CD4-positive, CD25-positive, alpha-beta regulatory T cell (primary cell): ENCODE data around the gene NEFH. TPM values are rescaled to one million over a fixed set of nuclear protein-coding genes. Genes with fewer than 3 reads are reported as not detected.

ENCODE experiments used
- ATAC-seq, 2 donors: fragments of 150-1000 bp; cut with Tn5 transposase; one replicate each; pipeline ENCODE4 v1.10.0; 2021; ENCODE audit warnings: low read depth in 2 of 2, moderate number of reproducible peaks in 2 of 2, moderate library complexity in 1 of 2
- DNase-seq, 3 donors: peaks; one replicate each; pipeline versions ENCODE4 v3.0.0 to v3.0.0-alpha.2; 2012 to 2022; ENCODE audit warnings: mixed read lengths in 1 of 3
- H3K27ac ChIP-seq: one replicate; pipeline ENCODE4 v1.7.0; 2013; ENCODE audit warnings: mild to moderate bottlenecking, low read length; ENCODE audit not compliant: insufficient read depth, poor library complexity, severe bottlenecking
- H3K27me3 ChIP-seq: one replicate; pipeline ENCODE4 v1.7.0; 2013; ENCODE audit warnings: low read length; ENCODE audit not compliant: control insufficient read depth, insufficient read depth
- H3K36me3 ChIP-seq: one replicate; pipeline ENCODE4 v1.7.0; 2013; ENCODE audit warnings: mild to moderate bottlenecking, low read length, moderate library complexity; ENCODE audit not compliant: control insufficient read depth, insufficient read depth
- H3K4me1 ChIP-seq: 2 replicates; pipeline ENCODE4 v1.7.0; 2013; ENCODE audit warnings: mild to moderate bottlenecking, low read length; ENCODE audit not compliant: insufficient read depth, control insufficient read depth, poor library complexity, severe bottlenecking
- H3K4me3 ChIP-seq: one replicate; pipeline ENCODE4 v1.7.0; 2013; ENCODE audit warnings: low read depth, mild to moderate bottlenecking, low read length, moderate library complexity
- H3K9me3 ChIP-seq, 2 experiments: 1 replicate in 1 of 2; 2 replicates in 1 of 2; pipeline ENCODE4 v1.7.0; 2013; ENCODE audit warnings: low read length in 2 of 2, mild to moderate bottlenecking in 1 of 2, moderate library complexity in 1 of 2; ENCODE audit not compliant: control insufficient read depth in 2 of 2
- H3K27ac Mint-ChIP-seq, 3 donors: one replicate each; pipeline ENCODE4 v1.8.0; 2020 to 2022; ENCODE audit warnings: mild to moderate bottlenecking in 3 of 3, mixed read lengths in 3 of 3, moderate library complexity in 2 of 3
- H3K27me3 Mint-ChIP-seq: one replicate; pipeline ENCODE4 v1.8.0; 2022; ENCODE audit warnings: mild to moderate bottlenecking, mixed read lengths
- H3K36me3 Mint-ChIP-seq: one replicate; pipeline ENCODE4 v1.8.0; 2020; ENCODE audit warnings: mixed read lengths
- H3K4me1 Mint-ChIP-seq, 4 donors: one replicate each; pipeline ENCODE4 v1.8.0; 2020 to 2022; ENCODE audit warnings: mixed read lengths in 4 of 4, mild to moderate bottlenecking in 1 of 4
- H3K4me3 Mint-ChIP-seq, 4 donors: one replicate each; pipeline ENCODE4 v1.8.0; 2020 to 2022; ENCODE audit warnings: mild to moderate bottlenecking in 4 of 4, mixed read lengths in 4 of 4, moderate library complexity in 3 of 4
- H3K9me3 Mint-ChIP-seq, 7 donors: one replicate each; pipeline ENCODE4 v1.8.0; 2020 to 2022; ENCODE audit warnings: mixed read lengths in 7 of 7, mild to moderate bottlenecking in 3 of 7, moderate library complexity in 2 of 7
- polyA plus RNA-seq, 4 donors: library from polyadenylated mRNA; unstranded; fragments of 300-500 nt; fragmentation: Illumina TruSeq; gene quantifications; one replicate each; pipeline ENCODE4 v1.2.3, GENCODE V29; 2021
- total RNA-seq: library from RNA; stranded (reverse); gene quantifications from one replicate; pipeline ENCODE4 v1.2.3, GENCODE V29; 2022

The NEFH gene
- total and polyA plus RNA-seq, 5 donors from 2014 or later, result 0.08 to 0.49 (median 0.30) TPM

DNA sequence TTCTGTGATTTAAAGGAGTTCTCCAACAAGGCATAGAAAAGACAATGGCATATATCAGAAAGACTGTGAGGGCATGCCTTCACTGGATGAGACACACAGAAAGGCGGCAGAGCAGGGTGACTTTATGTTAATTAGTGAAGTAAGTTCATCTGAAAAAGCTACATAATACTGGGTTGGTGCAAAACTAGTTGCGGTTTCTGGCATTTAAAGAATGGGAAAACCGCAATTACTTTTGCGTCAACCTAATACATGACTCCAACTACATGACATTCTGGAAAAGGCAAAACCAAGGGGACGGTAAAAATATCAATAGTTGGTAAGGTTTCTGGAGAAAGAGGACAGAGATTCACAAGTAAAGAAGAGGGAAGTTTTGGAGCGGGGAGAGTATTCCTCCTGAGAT lies 36.6 kb upstream of the NEFH start:
- Mint-ChIP-seq H3K36me3 (no peaks in the 10 kb centered on the region), H3K27ac (no peak overlapping the region), H3K9me3 (no peaks in the 10 kb centered on the region), H3K27me3 (peaks cover 20% of the 10 kb centered on the region), H3K4me1 (no peaks in the 10 kb centered on the region), H3K4me3 (no peak overlapping the region)
- H3K36me3 ChIP-seq, result no peaks in the 10 kb centered on the region
- H3K27me3 ChIP-seq, result peaks cover 2% of the 10 kb centered on the region
- no peak overlapping the region for H3K4me3 ChIP-seq
- no peak overlapping the region for H3K27ac ChIP-seq
- no peak for DNase-seq
- no peak for ATAC-seq
- H3K4me1 ChIP-seq, result no peaks in the 10 kb centered on the region
- H3K9me3 ChIP-seq, result no peaks in the 10 kb centered on the region

DNA sequence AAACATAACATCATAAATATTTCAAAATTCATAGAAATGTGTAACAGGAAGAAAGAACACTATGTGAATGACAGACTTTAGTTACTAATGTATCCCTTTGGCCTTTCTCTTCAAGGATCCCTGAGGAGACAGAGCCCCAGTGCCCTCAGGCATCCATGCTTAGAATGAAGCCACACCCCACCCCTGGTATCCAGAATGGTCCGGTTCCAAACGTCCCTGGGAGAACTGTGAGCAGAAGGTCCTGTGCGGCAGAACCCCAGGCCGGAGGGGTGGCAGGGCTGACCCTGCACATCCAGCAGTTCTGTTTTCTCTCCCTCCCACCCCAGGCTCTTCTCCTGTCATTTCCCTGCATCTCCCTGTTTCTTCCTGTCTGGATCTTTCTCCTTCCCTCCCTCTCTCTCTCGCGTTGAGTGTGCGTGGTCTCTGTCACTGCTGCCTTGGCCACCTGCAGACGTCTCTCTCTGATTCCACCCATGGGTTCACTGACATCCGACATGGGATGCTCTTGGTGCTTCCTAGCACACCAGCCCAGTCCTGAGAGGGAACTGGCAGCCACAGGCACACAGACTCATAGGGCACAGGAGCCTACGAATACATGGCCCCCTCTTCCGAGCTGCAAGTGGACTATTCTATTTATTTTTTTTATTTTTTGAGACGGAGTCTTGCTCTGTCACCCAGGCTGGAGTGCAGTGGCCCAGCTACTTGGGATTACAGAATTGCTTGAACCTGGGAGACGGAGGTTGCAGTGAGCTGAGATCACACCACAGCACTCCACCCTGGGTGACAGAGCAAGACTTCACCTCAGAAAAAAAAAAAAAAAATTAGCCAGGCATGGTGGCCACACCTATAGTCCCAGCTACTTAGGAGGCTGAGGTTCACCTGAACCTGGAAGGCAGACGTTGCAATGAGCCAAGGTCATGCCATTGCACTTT lies 35.9 kb upstream of the NEFH start:
- H3K36me3 Mint-ChIP-seq, result no peaks in the 10 kb centered on the region
- Histone ChIP-seq H3K27ac (no peak overlapping the region), H3K4me3 (no peak overlapping the region), H3K4me1 (no peaks in the 10 kb centered on the region), H3K36me3 (no peaks in the 10 kb centered on the region), H3K9me3 (no peaks in the 10 kb centered on the region), H3K27me3 (peaks cover 2% of the 10 kb centered on the region)
- peak overlapping the region in 1 of 3 donors; percentile 40 for H3K27ac Mint-ChIP-seq
- H3K4me3 Mint-ChIP-seq, result peak overlapping the region in 1 of 4 donors; percentile 71
- peaks cover 20% of the 10 kb centered on the region for H3K27me3 Mint-ChIP-seq
- no peaks in the 10 kb centered on the region for H3K9me3 Mint-ChIP-seq
- DNase-seq, result no peak
- H3K4me1 Mint-ChIP-seq, result no peaks in the 10 kb centered on the region
- no peak for ATAC-seq

DNA sequence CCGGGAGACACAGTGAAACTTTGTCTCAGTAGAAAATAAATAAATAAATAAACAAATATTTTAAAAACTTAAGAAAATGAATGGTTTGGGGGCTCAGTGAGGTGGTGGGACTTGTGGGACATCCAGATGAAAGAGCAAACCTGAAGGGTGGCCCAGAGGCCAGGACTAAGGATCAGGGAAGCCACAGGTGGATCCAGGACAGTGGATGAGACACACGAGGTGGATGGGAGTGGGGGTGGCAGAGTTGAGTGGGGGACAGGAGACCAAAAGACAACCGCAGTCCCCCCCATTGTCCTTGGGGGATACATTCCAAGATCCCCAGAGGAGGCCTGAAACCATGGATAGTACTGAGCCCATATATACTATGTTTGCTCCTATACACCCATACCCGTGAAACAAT lies 34.5 kb upstream of the NEFH start:
- Histone ChIP-seq H3K4me1 (no peaks in the 10 kb centered on the region), H3K4me3 (no peak overlapping the region), H3K27me3 (peaks cover 2% of the 10 kb centered on the region), H3K9me3 (no peaks in the 10 kb centered on the region), H3K27ac (no peak overlapping the region), H3K36me3 (no peaks in the 10 kb centered on the region)
- ATAC-seq, result no peak
- Mint-ChIP-seq H3K27me3 (peaks cover 18% of the 10 kb centered on the region), H3K36me3 (no peaks in the 10 kb centered on the region), H3K9me3 (no peaks in the 10 kb centered on the region), H3K4me1 (no peaks in the 10 kb centered on the region), H3K27ac (no peak overlapping the region), H3K4me3 (no peak overlapping the region)
- DNase-seq, result no peak

DNA sequence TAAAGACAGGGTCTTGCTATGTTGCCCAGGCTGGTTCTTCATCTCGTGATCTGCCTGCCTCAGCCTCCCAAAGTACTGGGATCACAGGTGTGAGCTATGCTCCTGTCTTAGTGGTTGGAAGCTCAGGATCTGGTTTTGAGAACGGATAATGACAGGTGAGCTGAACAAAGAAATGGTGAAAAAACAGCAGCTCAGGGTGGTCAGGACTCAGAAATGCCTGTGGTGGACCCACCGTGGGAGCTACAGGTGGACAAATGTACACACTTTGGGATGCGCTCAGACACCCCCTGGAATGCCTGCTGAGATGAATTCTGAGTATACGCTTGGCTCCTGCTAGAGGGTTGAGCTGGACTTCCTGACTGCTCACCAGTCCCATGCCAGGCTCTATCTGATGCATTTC lies 32.1 kb upstream of the NEFH start:
- ATAC-seq, result no peak
- H3K36me3 Mint-ChIP-seq, result no peaks in the 10 kb centered on the region

DNA sequence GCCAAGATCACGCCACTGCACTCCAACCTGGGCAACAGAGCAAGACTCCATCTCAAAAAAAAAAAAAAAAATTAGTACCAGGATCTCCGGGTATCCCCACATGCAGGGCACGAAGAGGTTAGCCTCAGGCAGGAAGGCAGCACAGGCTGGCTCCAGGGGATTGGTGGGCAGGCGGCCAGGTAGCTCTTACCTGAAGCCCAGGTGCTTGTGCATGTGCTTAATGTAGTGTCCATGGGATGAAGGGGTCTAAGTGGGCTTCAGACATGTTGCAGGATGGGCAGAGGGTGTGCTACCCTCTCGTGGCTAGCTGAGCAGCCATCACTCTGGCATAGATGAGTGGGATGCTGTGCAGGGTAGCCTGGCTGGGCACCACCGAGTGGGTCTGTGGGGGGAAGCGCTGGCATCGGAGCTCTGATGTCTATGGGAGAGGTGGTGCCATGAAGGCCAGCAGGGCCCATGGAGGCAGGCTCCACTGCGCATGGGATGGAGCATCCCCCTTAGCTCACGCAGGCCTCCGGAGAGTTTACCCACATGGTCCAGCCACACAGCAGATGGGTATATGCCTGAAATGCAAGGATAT lies 30.6 kb upstream of the NEFH start:
- H3K36me3 ChIP-seq, result no peaks in the 10 kb centered on the region
- DNase-seq (no peak), ATAC-seq (no peak)
- no peak overlapping the region for H3K4me3 ChIP-seq
- no peak overlapping the region for H3K27ac Mint-ChIP-seq
- H3K9me3 ChIP-seq, result no peaks in the 10 kb centered on the region
- H3K4me1 ChIP-seq, result no peaks in the 10 kb centered on the region
- H3K4me1 Mint-ChIP-seq, result no peaks in the 10 kb centered on the region
- H3K27me3 Mint-ChIP-seq, result no peaks in the 10 kb centered on the region
- H3K27ac ChIP-seq, result no peak overlapping the region
- H3K27me3 ChIP-seq, result peaks cover 2% of the 10 kb centered on the region
- no peaks in the 10 kb centered on the region for H3K36me3 Mint-ChIP-seq
- no peaks in the 10 kb centered on the region for H3K9me3 Mint-ChIP-seq
- H3K4me3 Mint-ChIP-seq, result no peak overlapping the region

More for the DNA sequence above, 32.1 kb upstream of the NEFH start:
- Histone ChIP-seq H3K36me3 (no peaks in the 10 kb centered on the region), H3K27ac (no peak overlapping the region), H3K9me3 (no peaks in the 10 kb centered on the region), H3K4me3 (no peak overlapping the region), H3K4me1 (no peaks in the 10 kb centered on the region), H3K27me3 (peaks cover 2% of the 10 kb centered on the region)
- Mint-ChIP-seq H3K9me3 (no peaks in the 10 kb centered on the region), H3K27me3 (peaks cover 6% of the 10 kb centered on the region), H3K4me3 (no peak overlapping the region), H3K4me1 (no peaks in the 10 kb centered on the region), H3K27ac (no peak overlapping the region)
- DNase-seq, result no peak

DNA sequence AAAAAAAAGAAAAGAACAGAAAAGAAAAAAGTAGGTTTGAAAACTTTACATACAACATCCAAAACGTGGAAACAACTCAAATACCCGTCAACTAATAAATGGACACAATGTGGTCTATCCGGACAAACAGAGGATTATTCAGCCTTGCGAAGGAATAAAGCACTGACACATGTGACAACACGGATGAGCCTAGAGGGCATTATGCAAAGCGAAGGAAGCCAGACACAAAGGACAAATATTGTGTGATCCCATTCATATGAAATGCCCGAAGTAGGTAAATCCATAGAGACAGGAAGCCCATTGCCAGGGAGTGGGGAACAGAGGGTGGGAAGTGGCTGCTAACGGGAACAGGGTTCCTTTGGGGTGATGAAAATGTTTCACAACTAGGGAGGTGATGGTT lies 29.8 kb upstream of the NEFH start:
- H3K4me1 ChIP-seq, result no peaks in the 10 kb centered on the region
- Mint-ChIP-seq H3K27ac (no peak overlapping the region), H3K4me3 (no peak overlapping the region), H3K9me3 (no peaks in the 10 kb centered on the region), H3K4me1 (no peaks in the 10 kb centered on the region), H3K36me3 (no peaks in the 10 kb centered on the region), H3K27me3 (no peaks in the 10 kb centered on the region)
- no peaks in the 10 kb centered on the region for H3K36me3 ChIP-seq
- H3K9me3 ChIP-seq, result no peaks in the 10 kb centered on the region
- H3K27me3 ChIP-seq, result no peaks in the 10 kb centered on the region
- no peak overlapping the region for H3K27ac ChIP-seq
- H3K4me3 ChIP-seq, result no peak overlapping the region
- no peak for DNase-seq
- ATAC-seq, result no peak

DNA sequence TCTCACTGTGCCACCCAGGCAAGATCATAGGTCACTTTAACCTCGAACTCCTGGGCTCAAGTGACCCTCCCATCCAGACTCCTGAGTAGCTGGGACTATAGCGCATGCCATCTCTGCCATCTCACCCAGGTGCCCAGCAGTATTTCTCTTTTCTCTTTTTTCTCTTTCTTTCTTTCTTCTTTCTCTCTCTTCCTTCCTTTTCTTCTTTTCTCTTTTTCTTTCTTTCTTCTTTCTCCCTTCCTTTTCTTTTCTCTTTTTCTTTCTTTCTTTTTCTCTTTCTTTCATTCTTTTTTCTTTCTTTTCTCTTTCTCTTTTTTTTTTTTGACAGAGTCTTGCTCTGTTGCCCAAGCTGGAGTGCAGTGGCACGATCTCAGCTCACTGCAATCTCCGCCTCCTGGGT lies 28.2 kb upstream of the NEFH start:
- no peak overlapping the region for H3K27ac ChIP-seq
- Mint-ChIP-seq H3K4me1 (no peaks in the 10 kb centered on the region), H3K36me3 (no peaks in the 10 kb centered on the region), H3K4me3 (no peak overlapping the region), H3K9me3 (no peaks in the 10 kb centered on the region), H3K27me3 (peaks cover 4% of the 10 kb centered on the region), H3K27ac (no peak overlapping the region)
- H3K36me3 ChIP-seq, result no peaks in the 10 kb centered on the region
- no peak overlapping the region for H3K4me3 ChIP-seq
- H3K9me3 ChIP-seq, result no peaks in the 10 kb centered on the region
- no peaks in the 10 kb centered on the region for H3K27me3 ChIP-seq
- no peak for DNase-seq
- no peaks in the 10 kb centered on the region for H3K4me1 ChIP-seq
- no peak for ATAC-seq

DNA sequence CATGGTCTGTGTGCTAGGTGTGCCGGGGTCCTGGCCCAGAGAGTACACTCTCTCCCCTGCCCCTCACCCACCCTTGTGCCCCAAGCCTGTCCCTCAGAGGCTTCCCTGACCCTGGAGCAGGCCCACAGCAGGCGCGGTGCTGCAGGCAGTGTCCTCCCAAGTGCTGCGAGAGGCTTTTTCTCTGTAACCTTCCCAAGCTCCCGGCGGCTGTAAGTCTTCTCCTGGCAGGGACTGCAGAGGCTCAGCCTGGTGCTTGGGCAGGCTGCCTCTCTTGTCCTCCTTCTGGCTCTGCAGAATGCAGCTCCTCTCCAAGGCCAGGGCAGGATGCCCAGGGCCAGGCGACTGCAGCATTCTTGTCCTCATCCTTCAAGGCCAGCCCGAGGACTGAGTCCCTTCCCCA lies 25.7 kb upstream of the NEFH start:
- DNase-seq, result no peak
- Histone ChIP-seq H3K36me3 (no peaks in the 10 kb centered on the region), H3K4me1 (no peaks in the 10 kb centered on the region), H3K27ac (no peak overlapping the region), H3K4me3 (no peak overlapping the region), H3K9me3 (no peaks in the 10 kb centered on the region), H3K27me3 (no peaks in the 10 kb centered on the region)
- no peaks in the 10 kb centered on the region for H3K4me1 Mint-ChIP-seq
- no peak overlapping the region for H3K4me3 Mint-ChIP-seq
- peak overlapping the region in 1 of 3 donors; percentile 36 for H3K27ac Mint-ChIP-seq
- ATAC-seq, result no peak
- H3K36me3 Mint-ChIP-seq, result no peaks in the 10 kb centered on the region
- peaks cover 4% of the 10 kb centered on the region for H3K27me3 Mint-ChIP-seq
- H3K9me3 Mint-ChIP-seq, result no peaks in the 10 kb centered on the region
